Measurements from ENCODE around the gene DYNC1LI1. TPM values are rescaled to one million over a fixed set of nuclear protein-coding genes. Genes with fewer than 3 reads are reported as not detected.
A peak's percentile ranks its signal among the peaks of the same experiment; 100 is the strongest.

DYNC1LI1 gene
- 30.0 and 44.1 TPM in 2 replicates for total RNA-seq
- 49.8 and 58.3 TPM in 2 replicates for polyA plus RNA-seq
- polyA plus RNA-seq (2012): 31.2 and 36.1 TPM in 2 replicates
- polyA minus RNA-seq (ENCODE audit: low replicate concordance): 3.2 and 5.8 TPM in 2 replicates

- TF ChIP-seq, protein P1, sequence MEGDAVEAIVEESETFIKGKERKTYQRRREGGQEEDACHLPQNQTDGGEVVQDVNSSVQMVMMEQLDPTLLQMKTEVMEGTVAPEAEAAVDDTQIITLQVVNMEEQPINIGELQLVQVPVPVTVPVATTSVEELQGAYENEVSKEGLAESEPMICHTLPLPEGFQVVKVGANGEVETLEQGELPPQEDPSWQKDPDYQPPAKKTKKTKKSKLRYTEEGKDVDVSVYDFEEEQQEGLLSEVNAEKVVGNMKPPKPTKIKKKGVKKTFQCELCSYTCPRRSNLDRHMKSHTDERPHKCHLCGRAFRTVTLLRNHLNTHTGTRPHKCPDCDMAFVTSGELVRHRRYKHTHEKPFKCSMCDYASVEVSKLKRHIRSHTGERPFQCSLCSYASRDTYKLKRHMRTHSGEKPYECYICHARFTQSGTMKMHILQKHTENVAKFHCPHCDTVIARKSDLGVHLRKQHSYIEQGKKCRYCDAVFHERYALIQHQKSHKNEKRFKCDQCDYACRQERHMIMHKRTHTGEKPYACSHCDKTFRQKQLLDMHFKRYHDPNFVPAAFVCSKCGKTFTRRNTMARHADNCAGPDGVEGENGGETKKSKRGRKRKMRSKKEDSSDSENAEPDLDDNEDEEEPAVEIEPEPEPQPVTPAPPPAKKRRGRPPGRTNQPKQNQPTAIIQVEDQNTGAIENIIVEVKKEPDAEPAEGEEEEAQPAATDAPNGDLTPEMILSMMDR (conservative IDR thresholded peaks at IDR 0.05 in 1 of 2, IDR thresholded peaks at IDR 0.05 in 1 of 2; ENCODE audit: low read depth in 1 of 2, low read length in 2 of 2): no peak
- no peak for TF ChIP-seq EZH2 (IDR thresholded peaks at IDR 0.05; ENCODE audit: low read length, missing control alignments)
- Histone ChIP-seq H3K36me3 (ENCODE audit: control insufficient read depth, insufficient read depth, low read length) (peaks cover 4% of the 10 kb centered on the region), H2AFZ (ENCODE audit: low read length) (peak within 1 kb of the TSS; percentile 90), H3K9me3 (ENCODE audit: control insufficient read depth, insufficient read depth, low read depth, low read length) (no peaks in the 10 kb centered on the region), H4K20me1 (ENCODE audit: control insufficient read depth, extremely low read depth, insufficient read depth, low read length) (no peaks in the 10 kb centered on the region), H3K27me3 (ENCODE audit: control insufficient read depth, insufficient read depth, low read length) (no peaks in the 10 kb centered on the region), H3K79me2 (ENCODE audit: control insufficient read depth, insufficient read depth, low read length) (peaks cover 41% of the 10 kb centered on the region), H3K4me3 (replicated peaks in 1 of 4; ENCODE audit: control extremely low read depth in 1 of 4, insufficient read depth in 1 of 4, low read depth in 3 of 4, low read length in 4 of 4) (peak within 1 kb of the TSS; percentile 51 to 96 (median 90)), H3K27ac (ENCODE audit: insufficient read depth, low read length) (peak within 1 kb of the TSS; percentile 95), H3K9ac (ENCODE audit: insufficient read depth, low read length) (peak within 1 kb of the TSS; percentile 97), H3K4me2 (ENCODE audit: extremely low read depth, insufficient read depth, low read length) (peak within 1 kb of the TSS; percentile 89), H3K4me1 (ENCODE audit: control insufficient read depth, extremely low read depth, insufficient read depth, low read length) (no peaks in the 10 kb centered on the region)
- DNase-seq (ENCODE audit: low read depth in 2 of 2): peak; percentile 86 to 90
These were observed at the start of gene DYNC1LI1 for GRCh38 chr3:32570421-32571191. DYNC1LI1 (minus strand) TSS chr3:32570858; CDS start chr3:32570770, 88 bp downstream.

GRCh38 chr3:32619395-32619794 is 48.7 kb upstream of the DYNC1LI1 start:
- no peak overlapping the region for H3K27ac ChIP-seq (ENCODE audit: insufficient read depth, low read length)
- no peak overlapping the region for H3K9ac ChIP-seq (ENCODE audit: insufficient read depth, low read length)
- H3K79me2 ChIP-seq (ENCODE audit: control insufficient read depth, insufficient read depth, low read length): no peaks in the 10 kb centered on the region
- H3K9me3 ChIP-seq (ENCODE audit: control insufficient read depth, insufficient read depth, low read depth, low read length): no peaks in the 10 kb centered on the region
- H3K36me3 ChIP-seq (ENCODE audit: control insufficient read depth, insufficient read depth, low read length): no peaks in the 10 kb centered on the region
- no peak overlapping the region for H3K4me2 ChIP-seq (ENCODE audit: extremely low read depth, insufficient read depth, low read length)
- no peak for DNase-seq (ENCODE audit: low read depth in 2 of 2)
- no peak overlapping the region for H2AFZ ChIP-seq (ENCODE audit: low read length)
- no peaks in the 10 kb centered on the region for H4K20me1 ChIP-seq (ENCODE audit: control insufficient read depth, extremely low read depth, insufficient read depth, low read length)
- H3K4me1 ChIP-seq (ENCODE audit: control insufficient read depth, extremely low read depth, insufficient read depth, low read length): no peaks in the 10 kb centered on the region
- H3K4me3 ChIP-seq (replicated peaks in 1 of 4; ENCODE audit: control extremely low read depth in 1 of 4, insufficient read depth in 1 of 4, low read depth in 3 of 4, low read length in 4 of 4): no peak overlapping the region
- H3K27me3 ChIP-seq (ENCODE audit: control insufficient read depth, insufficient read depth, low read length): no peaks in the 10 kb centered on the region
- TF ChIP-seq EZH2 (IDR thresholded peaks at IDR 0.05; ENCODE audit: low read length, missing control alignments): no peak
- TF ChIP-seq, protein P1 (conservative IDR thresholded peaks at IDR 0.05 in 1 of 2, IDR thresholded peaks at IDR 0.05 in 1 of 2; ENCODE audit: low read depth in 1 of 2, low read length in 2 of 2): no peak

GRCh38 chr3:32616267-32616962 is 45.8 kb upstream of the DYNC1LI1 start:
- Histone ChIP-seq H4K20me1 (ENCODE audit: control insufficient read depth, extremely low read depth, insufficient read depth, low read length) (no peaks in the 10 kb centered on the region), H3K4me3 (replicated peaks in 1 of 4; ENCODE audit: control extremely low read depth in 1 of 4, insufficient read depth in 1 of 4, low read depth in 3 of 4, low read length in 4 of 4) (no peak overlapping the region), H3K9ac (ENCODE audit: insufficient read depth, low read length) (no peak overlapping the region), H3K27me3 (ENCODE audit: control insufficient read depth, insufficient read depth, low read length) (no peaks in the 10 kb centered on the region), H3K79me2 (ENCODE audit: control insufficient read depth, insufficient read depth, low read length) (no peaks in the 10 kb centered on the region), H3K27ac (ENCODE audit: insufficient read depth, low read length) (no peak overlapping the region), H3K9me3 (ENCODE audit: control insufficient read depth, insufficient read depth, low read depth, low read length) (no peaks in the 10 kb centered on the region), H2AFZ (ENCODE audit: low read length) (no peak overlapping the region), H3K4me2 (ENCODE audit: extremely low read depth, insufficient read depth, low read length) (no peak overlapping the region), H3K4me1 (ENCODE audit: control insufficient read depth, extremely low read depth, insufficient read depth, low read length) (no peaks in the 10 kb centered on the region), H3K36me3 (ENCODE audit: control insufficient read depth, insufficient read depth, low read length) (no peaks in the 10 kb centered on the region)
- TF ChIP-seq, protein P1 (conservative IDR thresholded peaks at IDR 0.05 in 1 of 2, IDR thresholded peaks at IDR 0.05 in 1 of 2; ENCODE audit: low read depth in 1 of 2, low read length in 2 of 2): no peak
- no peak for DNase-seq (ENCODE audit: low read depth in 2 of 2)
